Suprapubic skin (tissue), 4 donors: ENCODE results near the gene SLC35G3.

Source experiments
- POLR2A ChIP-seq, 2 donors: fragments of 450-650 bp; IDR thresholded peaks; one replicate each; pipeline ENCODE4 v1.6.1; 2017; ENCODE audit warnings: antibody characterized with exemption in 2 of 2, mild to moderate bottlenecking in 2 of 2, moderate library complexity in 2 of 2
- POLR2AphosphoS5 ChIP-seq, 3 donors: sonication (generic); formaldehyde crosslinking; IDR thresholded peaks; one replicate each; pipeline ENCODE4 v1.6.1; 2017; ENCODE audit warnings: antibody characterized with exemption in 3 of 3
- TF ChIP-seq, protein P1 (sequence below), 2 donors: fragments of 200-600 bp in 1 of 2; fragments of 450-650 bp in 1 of 2; sonication (generic) in 1 of 2; IDR thresholded peaks; one replicate each; pipeline ENCODE4 v1.5.1; 2016 to 2019; ENCODE audit warnings: antibody characterized with exemption in 2 of 2, mild to moderate bottlenecking in 1 of 2, moderate library complexity in 1 of 2

DNA sequence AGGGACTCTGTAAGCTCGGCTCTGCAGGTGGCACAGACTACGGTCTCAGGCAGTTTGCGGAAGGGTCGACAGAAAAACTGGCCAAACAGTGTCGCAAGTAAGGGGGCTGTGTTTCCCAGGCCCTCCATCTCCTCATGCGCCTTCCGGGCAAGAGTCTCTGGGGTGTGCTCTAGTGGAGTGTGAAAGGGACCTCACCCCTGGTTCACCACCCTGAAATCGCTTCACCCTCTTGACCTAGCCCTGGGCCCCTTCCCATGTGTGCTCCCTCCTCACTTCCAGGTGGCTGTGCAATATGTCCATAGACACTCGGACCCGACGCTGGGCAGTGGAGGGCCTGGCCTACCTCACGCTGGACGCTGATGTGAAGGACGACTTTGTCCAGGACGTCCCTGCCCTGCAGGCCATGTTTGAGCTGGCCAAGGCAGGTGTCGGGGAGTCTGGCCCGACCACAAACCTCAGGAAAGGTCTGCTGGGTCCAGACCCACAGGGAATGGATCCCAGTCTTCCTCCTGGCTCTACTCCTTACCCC lies 24.3 kb downstream of the SLC35G3 start:
- TF ChIP-seq, protein P1, sequence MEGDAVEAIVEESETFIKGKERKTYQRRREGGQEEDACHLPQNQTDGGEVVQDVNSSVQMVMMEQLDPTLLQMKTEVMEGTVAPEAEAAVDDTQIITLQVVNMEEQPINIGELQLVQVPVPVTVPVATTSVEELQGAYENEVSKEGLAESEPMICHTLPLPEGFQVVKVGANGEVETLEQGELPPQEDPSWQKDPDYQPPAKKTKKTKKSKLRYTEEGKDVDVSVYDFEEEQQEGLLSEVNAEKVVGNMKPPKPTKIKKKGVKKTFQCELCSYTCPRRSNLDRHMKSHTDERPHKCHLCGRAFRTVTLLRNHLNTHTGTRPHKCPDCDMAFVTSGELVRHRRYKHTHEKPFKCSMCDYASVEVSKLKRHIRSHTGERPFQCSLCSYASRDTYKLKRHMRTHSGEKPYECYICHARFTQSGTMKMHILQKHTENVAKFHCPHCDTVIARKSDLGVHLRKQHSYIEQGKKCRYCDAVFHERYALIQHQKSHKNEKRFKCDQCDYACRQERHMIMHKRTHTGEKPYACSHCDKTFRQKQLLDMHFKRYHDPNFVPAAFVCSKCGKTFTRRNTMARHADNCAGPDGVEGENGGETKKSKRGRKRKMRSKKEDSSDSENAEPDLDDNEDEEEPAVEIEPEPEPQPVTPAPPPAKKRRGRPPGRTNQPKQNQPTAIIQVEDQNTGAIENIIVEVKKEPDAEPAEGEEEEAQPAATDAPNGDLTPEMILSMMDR (IDR thresholded peaks at IDR 0.05) = no peak
- TF ChIP-seq POLR2AphosphoS5 (IDR thresholded peaks at IDR 0.05) (no peak), POLR2A (IDR thresholded peaks at IDR 0.05) (no peak)
